Calu3 (cell line): Measurements from ENCODE around the gene CLCNKA. TPM values are rescaled to one million over a fixed set of nuclear protein-coding genes. Genes with fewer than 3 reads are reported as not detected.
"Not testable (repeated sequence)": the region's sequence is repeated elsewhere in the genome, so short reads cannot be mapped to it uniquely, and the experiment has no call there.

Experiments used
- BruUV-seq: library from RNA; stranded (reverse); fragments of 400-500 nt; replicated peaks from 2 replicates; lab custom pipeline; 2021; lab: Mats Ljungman, UMichigan
- CTCF ChIA-PET: fragments of 300-600 bp; sonication (Branson Sonifier 250); formaldehyde crosslinking; loops from one replicate; lab custom pipeline; 2022; ENCODE audit warnings: antibody characterized with exemption; lab: Charles Lee
- DNase-seq: peaks from one replicate; pipeline ENCODE4 v3.0.0; 2022
- H3K27ac Mint-ChIP-seq: one replicate; pipeline ENCODE4 v1.8.0; 2022; ENCODE audit warnings: mixed read lengths; ENCODE audit not compliant: unreplicated experiment
- H3K27me3 Mint-ChIP-seq: one replicate; pipeline ENCODE4 v1.8.0; 2022; ENCODE audit warnings: mixed read lengths; ENCODE audit not compliant: unreplicated experiment
- H3K36me3 Mint-ChIP-seq: one replicate; pipeline ENCODE4 v1.8.0; 2022; ENCODE audit warnings: mild to moderate bottlenecking, moderate library complexity, mixed read lengths; ENCODE audit not compliant: insufficient read depth, unreplicated experiment
- H3K4me1 Mint-ChIP-seq: one replicate; pipeline ENCODE4 v1.8.0; 2022; ENCODE audit warnings: mild to moderate bottlenecking, low read depth, mixed read lengths; ENCODE audit not compliant: unreplicated experiment
- H3K4me3 Mint-ChIP-seq: one replicate; pipeline ENCODE4 v1.8.0; 2022; ENCODE audit warnings: mild to moderate bottlenecking, low read depth, moderate library complexity, mixed read lengths; ENCODE audit not compliant: unreplicated experiment
- H3K9me3 Mint-ChIP-seq: one replicate; pipeline ENCODE4 v1.8.0; 2022; ENCODE audit warnings: low read depth, mixed read lengths; ENCODE audit not compliant: unreplicated experiment
- CTCF ChIP-seq: fragments of 200-600 bp; IDR thresholded peaks from one replicate; pipeline ENCODE4 v1.8.0; 2022; ENCODE audit warnings: antibody characterized with exemption; ENCODE audit not compliant: unreplicated experiment
- intact Hi-C: fragments of 100-400 bp; cut with micrococcal nuclease; formaldehyde crosslinking; loops from one replicate; pipeline ENCODE4 v1.10.0; 2022; ENCODE audit not compliant: unreplicated experiment
- total RNA-seq: library from RNA; stranded (reverse); gene quantifications from 2 replicates; pipeline ENCODE4 v1.2.3, GENCODE V29; 2022

The CLCNKA gene
- total RNA-seq, 1 experiment from 2014 or later: not detected

- DNase-seq: no peak
- Mint-ChIP-seq H3K4me1 (peaks cover 8% of the 10 kb centered on the region), H3K27ac (no peak overlapping the region), H3K27me3 (peaks cover 57% of the 10 kb centered on the region), H3K36me3 (no peaks in the 10 kb centered on the region), H3K4me3 (no peak overlapping the region), H3K9me3 (no peaks in the 10 kb centered on the region)
- BruUV-seq: no TSS peak
- CTCF ChIA-PET: no interaction called here
- intact Hi-C loops: no loop called here
- TF ChIP-seq CTCF: no peak
Measured at GRCh38 chr1:16020325-16020724, 1.5 kb upstream of the CLCNKA start.

DNA sequence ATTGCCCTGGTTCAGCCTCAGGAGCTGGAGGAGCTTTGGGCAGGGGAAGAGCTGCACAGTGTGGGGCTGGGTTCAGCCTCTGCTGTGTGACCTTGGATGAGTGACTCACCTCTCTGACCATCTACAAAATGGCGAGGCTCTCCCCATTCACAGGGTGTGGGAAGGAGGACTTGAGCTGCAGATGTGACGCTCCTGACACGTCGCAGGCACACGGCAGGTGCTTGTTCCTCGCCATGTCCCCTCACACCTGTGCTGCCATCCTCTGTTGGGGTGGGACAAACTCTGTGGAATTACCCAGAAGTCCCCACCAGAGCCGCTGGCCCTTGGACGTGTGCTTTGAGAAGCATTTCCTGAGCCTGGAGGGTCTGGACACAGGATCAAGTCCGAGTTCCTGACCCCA, 958 bp upstream of the CLCNKA start:
- H3K27ac Mint-ChIP-seq, intact Hi-C loops, CTCF ChIA-PET, DNase-seq, H3K4me3 Mint-ChIP-seq, H3K36me3 Mint-ChIP-seq, H3K4me1 Mint-ChIP-seq, H3K9me3 Mint-ChIP-seq, BruUV-seq: not testable (repeated sequence)
- peaks cover 58% of the 10 kb centered on the region for H3K27me3 Mint-ChIP-seq

DNA sequence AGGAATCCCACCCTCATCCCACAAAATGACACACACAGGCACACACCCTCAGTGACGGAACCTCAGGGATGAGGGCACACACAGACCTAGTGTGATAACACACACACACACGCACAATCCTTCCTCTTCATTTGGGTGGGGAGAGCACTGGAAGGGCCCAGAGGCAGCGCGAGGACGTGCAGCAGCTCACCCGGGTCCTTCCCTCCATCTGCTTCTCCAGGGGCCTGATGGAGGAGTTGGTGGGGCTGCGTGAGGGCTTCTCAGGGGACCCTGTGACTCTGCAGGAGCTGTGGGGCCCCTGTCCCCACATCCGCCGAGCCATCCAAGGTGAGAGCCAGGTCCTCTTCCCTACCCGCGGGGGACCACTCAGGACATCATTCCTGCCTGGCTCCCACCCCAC, 557 bp downstream of the CLCNKA start:
- Mint-ChIP-seq H3K36me3 (no peaks in the 10 kb centered on the region), H3K9me3 (no peaks in the 10 kb centered on the region), H3K4me3 (no peak overlapping the region), H3K27me3 (peaks cover 60% of the 10 kb centered on the region), H3K27ac (no peak overlapping the region), H3K4me1 (peaks cover 8% of the 10 kb centered on the region)
- CTCF ChIA-PET: interaction anchor here (0.6 kb wide), 1 partner anchor 297 kb away, joined by 3 read pairs; no protein-coding TSS in a partner anchor
- no peak for TF ChIP-seq CTCF
- intact Hi-C loops: no loop called here
- BruUV-seq: no TSS peak
- no peak for DNase-seq

DNA sequence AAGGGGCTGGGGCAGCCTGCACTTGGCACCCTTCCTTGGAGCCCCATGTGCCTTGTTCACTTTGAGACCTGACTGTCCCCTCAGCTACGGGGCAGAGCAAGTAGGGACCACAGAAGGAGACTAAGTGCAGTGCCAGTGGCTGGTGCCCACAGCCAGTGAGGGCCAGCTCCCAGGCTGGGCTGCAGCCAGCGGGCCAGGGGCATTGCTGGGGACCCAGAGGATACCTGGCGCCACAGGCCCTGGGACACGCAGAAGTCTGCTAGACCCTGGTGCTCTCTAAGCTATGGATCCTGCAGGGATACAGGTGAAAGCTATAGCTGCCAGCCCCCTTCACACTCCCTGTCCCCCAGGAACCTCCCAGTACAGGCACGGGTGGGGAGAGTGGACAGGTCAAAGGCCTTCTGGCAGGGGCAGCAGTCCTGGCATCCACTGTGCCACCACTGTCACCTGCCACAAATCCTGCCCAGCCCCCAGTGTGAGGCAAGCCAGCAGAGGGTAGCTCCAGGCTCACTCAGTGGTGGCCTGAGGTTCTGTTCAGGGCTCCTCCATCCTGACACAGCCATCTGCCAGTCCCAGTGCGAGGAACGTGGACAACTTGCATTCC, 1.3 kb downstream of the CLCNKA start:
- Mint-ChIP-seq H3K4me3 (no peak overlapping the region), H3K4me1 (peaks cover 8% of the 10 kb centered on the region), H3K27ac (no peak overlapping the region), H3K9me3 (no peaks in the 10 kb centered on the region), H3K36me3 (no peaks in the 10 kb centered on the region), H3K27me3 (peaks cover 68% of the 10 kb centered on the region)
- CTCF ChIA-PET: interaction anchor here (0.6 kb wide), 1 partner anchor 297 kb away, joined by 3 read pairs; no protein-coding TSS in a partner anchor
- no TSS peak for BruUV-seq
- intact Hi-C loops: no loop called here
- TF ChIP-seq CTCF: no peak
- DNase-seq: no peak

- H3K9me3 Mint-ChIP-seq, DNase-seq, intact Hi-C loops, H3K4me3 Mint-ChIP-seq, H3K27ac Mint-ChIP-seq, H3K4me1 Mint-ChIP-seq, CTCF ChIA-PET, H3K36me3 Mint-ChIP-seq, BruUV-seq: not testable (repeated sequence)
- peaks cover 74% of the 10 kb centered on the region for H3K27me3 Mint-ChIP-seq
Measured at GRCh38 chr1:16026302-16026701, 4.5 kb downstream of the CLCNKA start.
